WTC11 (cell line): Measurements from ENCODE around the gene STOM.

Experiments
- CREB1 ChIP-seq: sonication (generic); formaldehyde crosslinking; IDR thresholded peaks from 2 replicates; pipeline ENCODE4 v1.8.0; 2023; ENCODE audit warnings: mild to moderate bottlenecking, missing genetic modification reagents
- ETV6 ChIP-seq: sonication (generic); formaldehyde crosslinking; IDR thresholded peaks from 2 replicates; pipeline ENCODE4 v1.8.1; 2022; ENCODE audit warnings: mild to moderate bottlenecking, missing genetic modification reagents
- NFYB ChIP-seq: sonication (generic); formaldehyde crosslinking; conservative IDR thresholded peaks from 2 replicates; pipeline ENCODE4 v1.8.0; 2022; ENCODE audit warnings: low read depth, missing genetic modification reagents
- PRRX2 ChIP-seq: fragments of 250-450 bp; sonication (Bioruptor Pico); IDR thresholded peaks from 2 replicates; pipeline ENCODE4 v1.8.0; 2021; ENCODE audit warnings: mild to moderate bottlenecking
- SMAD3 ChIP-seq: sonication (generic); formaldehyde crosslinking; IDR thresholded peaks from 2 replicates; pipeline ENCODE4 v1.8.0; 2022; ENCODE audit warnings: missing genetic modification reagents, mild to moderate bottlenecking, borderline replicate concordance
- TEAD1 ChIP-seq: sonication (generic); formaldehyde crosslinking; IDR thresholded peaks from 2 replicates; pipeline ENCODE4 v1.8.0; 2022; ENCODE audit warnings: mild to moderate bottlenecking, missing genetic modification reagents
- TF ChIP-seq, protein P1 (sequence below): fragments of 200-600 bp; IDR thresholded peaks from 2 replicates; pipeline ENCODE4 v1.8.0; 2022; ENCODE audit warnings: antibody characterized with exemption
- TF ChIP-seq, protein P2 (sequence below): sonication (generic); formaldehyde crosslinking; IDR thresholded peaks from 2 replicates; pipeline ENCODE4 v1.8.1; 2022; ENCODE audit warnings: mild to moderate bottlenecking, missing genetic modification reagents, moderate library complexity, borderline replicate concordance
- TF ChIP-seq, protein P3 (sequence below): fragments of 250-450 bp; sonication (Bioruptor Pico); IDR thresholded peaks from 2 replicates; pipeline ENCODE4 v1.8.0; 2021; ENCODE audit warnings: mild to moderate bottlenecking
- TF ChIP-seq, protein P4 (sequence below): sonication (generic); formaldehyde crosslinking; IDR thresholded peaks from 2 replicates; pipeline ENCODE4 v1.8.1; 2023; ENCODE audit warnings: mild to moderate bottlenecking, missing genetic modification reagents
- TF ChIP-seq, protein P5 (sequence below): sonication (generic); formaldehyde crosslinking; IDR thresholded peaks from 2 replicates; pipeline ENCODE4 v1.8.0; 2022; ENCODE audit warnings: mild to moderate bottlenecking, missing genetic modification reagents

DNA sequence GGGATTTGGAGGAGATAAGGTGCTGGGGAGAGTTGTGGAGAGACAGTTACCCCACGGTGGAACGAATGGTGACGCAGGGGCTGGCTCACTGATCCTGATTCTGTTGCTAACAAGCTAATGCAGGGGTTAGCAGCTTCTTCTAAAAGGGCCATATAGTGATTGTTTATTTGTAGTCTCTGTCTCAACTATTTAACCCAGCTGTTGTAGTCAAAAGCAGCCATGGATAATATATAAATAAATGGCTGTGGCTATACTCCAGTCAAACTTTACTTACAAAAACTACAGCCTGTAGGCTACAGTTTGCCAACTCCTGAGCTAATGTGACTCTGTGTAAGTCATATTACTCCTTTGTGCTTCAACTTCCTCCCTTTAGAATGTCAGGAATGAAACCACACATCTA is 21.8 kb downstream of the STOM start:
- TF ChIP-seq, protein P1, sequence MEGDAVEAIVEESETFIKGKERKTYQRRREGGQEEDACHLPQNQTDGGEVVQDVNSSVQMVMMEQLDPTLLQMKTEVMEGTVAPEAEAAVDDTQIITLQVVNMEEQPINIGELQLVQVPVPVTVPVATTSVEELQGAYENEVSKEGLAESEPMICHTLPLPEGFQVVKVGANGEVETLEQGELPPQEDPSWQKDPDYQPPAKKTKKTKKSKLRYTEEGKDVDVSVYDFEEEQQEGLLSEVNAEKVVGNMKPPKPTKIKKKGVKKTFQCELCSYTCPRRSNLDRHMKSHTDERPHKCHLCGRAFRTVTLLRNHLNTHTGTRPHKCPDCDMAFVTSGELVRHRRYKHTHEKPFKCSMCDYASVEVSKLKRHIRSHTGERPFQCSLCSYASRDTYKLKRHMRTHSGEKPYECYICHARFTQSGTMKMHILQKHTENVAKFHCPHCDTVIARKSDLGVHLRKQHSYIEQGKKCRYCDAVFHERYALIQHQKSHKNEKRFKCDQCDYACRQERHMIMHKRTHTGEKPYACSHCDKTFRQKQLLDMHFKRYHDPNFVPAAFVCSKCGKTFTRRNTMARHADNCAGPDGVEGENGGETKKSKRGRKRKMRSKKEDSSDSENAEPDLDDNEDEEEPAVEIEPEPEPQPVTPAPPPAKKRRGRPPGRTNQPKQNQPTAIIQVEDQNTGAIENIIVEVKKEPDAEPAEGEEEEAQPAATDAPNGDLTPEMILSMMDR: no peak
- no peak for TF ChIP-seq NFYB (CRISPR knock-in tag)
- TF ChIP-seq, protein P2, sequence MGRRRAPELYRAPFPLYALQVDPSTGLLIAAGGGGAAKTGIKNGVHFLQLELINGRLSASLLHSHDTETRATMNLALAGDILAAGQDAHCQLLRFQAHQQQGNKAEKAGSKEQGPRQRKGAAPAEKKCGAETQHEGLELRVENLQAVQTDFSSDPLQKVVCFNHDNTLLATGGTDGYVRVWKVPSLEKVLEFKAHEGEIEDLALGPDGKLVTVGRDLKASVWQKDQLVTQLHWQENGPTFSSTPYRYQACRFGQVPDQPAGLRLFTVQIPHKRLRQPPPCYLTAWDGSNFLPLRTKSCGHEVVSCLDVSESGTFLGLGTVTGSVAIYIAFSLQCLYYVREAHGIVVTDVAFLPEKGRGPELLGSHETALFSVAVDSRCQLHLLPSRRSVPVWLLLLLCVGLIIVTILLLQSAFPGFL: no peak
- TF ChIP-seq, protein P3, sequence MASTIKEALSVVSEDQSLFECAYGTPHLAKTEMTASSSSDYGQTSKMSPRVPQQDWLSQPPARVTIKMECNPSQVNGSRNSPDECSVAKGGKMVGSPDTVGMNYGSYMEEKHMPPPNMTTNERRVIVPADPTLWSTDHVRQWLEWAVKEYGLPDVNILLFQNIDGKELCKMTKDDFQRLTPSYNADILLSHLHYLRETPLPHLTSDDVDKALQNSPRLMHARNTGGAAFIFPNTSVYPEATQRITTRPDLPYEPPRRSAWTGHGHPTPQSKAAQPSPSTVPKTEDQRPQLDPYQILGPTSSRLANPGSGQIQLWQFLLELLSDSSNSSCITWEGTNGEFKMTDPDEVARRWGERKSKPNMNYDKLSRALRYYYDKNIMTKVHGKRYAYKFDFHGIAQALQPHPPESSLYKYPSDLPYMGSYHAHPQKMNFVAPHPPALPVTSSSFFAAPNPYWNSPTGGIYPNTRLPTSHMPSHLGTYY (CRISPR knock-in tag): no peak
- TF ChIP-seq TEAD1 (CRISPR knock-in tag): no peak
- TF ChIP-seq SMAD3 (CRISPR knock-in tag): no peak
- TF ChIP-seq, protein P4, sequence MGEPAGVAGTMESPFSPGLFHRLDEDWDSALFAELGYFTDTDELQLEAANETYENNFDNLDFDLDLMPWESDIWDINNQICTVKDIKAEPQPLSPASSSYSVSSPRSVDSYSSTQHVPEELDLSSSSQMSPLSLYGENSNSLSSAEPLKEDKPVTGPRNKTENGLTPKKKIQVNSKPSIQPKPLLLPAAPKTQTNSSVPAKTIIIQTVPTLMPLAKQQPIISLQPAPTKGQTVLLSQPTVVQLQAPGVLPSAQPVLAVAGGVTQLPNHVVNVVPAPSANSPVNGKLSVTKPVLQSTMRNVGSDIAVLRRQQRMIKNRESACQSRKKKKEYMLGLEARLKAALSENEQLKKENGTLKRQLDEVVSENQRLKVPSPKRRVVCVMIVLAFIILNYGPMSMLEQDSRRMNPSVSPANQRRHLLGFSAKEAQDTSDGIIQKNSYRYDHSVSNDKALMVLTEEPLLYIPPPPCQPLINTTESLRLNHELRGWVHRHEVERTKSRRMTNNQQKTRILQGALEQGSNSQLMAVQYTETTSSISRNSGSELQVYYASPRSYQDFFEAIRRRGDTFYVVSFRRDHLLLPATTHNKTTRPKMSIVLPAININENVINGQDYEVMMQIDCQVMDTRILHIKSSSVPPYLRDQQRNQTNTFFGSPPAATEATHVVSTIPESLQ (CRISPR knock-in tag): no peak
- TF ChIP-seq PRRX2 (CRISPR knock-in tag): no peak
- TF ChIP-seq, protein P5, sequence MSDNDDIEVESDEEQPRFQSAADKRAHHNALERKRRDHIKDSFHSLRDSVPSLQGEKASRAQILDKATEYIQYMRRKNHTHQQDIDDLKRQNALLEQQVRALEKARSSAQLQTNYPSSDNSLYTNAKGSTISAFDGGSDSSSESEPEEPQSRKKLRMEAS (CRISPR knock-in tag): no peak
- TF ChIP-seq ETV6 (CRISPR knock-in tag): no peak
- no peak for TF ChIP-seq CREB1 (CRISPR knock-in tag)
